NOMO-1 treated with dmso at 0.1 percent for 144 hours (cell line): ENCODE data around the gene IL4I1.

Experiments
- DNase-seq: peaks from one replicate; lab custom pipeline; 2025; ENCODE audit not compliant: unreplicated experiment; lab: John Stamatoyannopoulos, UW

The IL4I1 gene

GRCh38 chr19:49879243-49879963 lies 17.3 kb downstream of the IL4I1 start:
- peak; percentile 9 for DNase-seq

GRCh38 chr19:49878744-49879070 lies 18.0 kb downstream of the IL4I1 start:
- DNase-seq, result no peak

- DNase-seq, result peak; percentile 92
These were observed 18.6 kb downstream of the IL4I1 start for GRCh38 chr19:49877879-49878743.

- DNase-seq, result peak; percentile 98
These were observed 19.4 kb downstream of the IL4I1 start, which contains the start of the genes AKT1S1 and TBC1D17 for GRCh38 chr19:49877020-49877878. Gene AKT1S1, minus strand, starts transcription at chr19:49877355. Its CDS starts 4,060 bp downstream, at chr19:49873295. Gene TBC1D17, plus strand, starts transcription at chr19:49877702. Its CDS starts 22 bp downstream, at chr19:49877724.

GRCh38 chr19:49876422-49877019 lies 20.2 kb downstream of the IL4I1 start:
- DNase-seq, result peak; percentile 98

- DNase-seq, result no peak
These were observed 20.7 kb downstream of the IL4I1 start for GRCh38 chr19:49875857-49876421.

GRCh38 chr19:49875177-49875576 lies 21.5 kb downstream of the IL4I1 start:
- DNase-seq, result no peak

GRCh38 chr19:49874503-49875157 lies 22.1 kb downstream of the IL4I1 start:
- DNase-seq, result no peak

- no peak for DNase-seq
These were observed 22.9 kb downstream of the IL4I1 start for GRCh38 chr19:49873834-49874233.

GRCh38 chr19:49873129-49873521 lies 23.6 kb downstream of the IL4I1 start:
- no peak for DNase-seq

- DNase-seq, result no peak
These were observed 24.2 kb downstream of the IL4I1 start for GRCh38 chr19:49872245-49873128.

- DNase-seq, result no peak
These were observed 25.2 kb downstream of the IL4I1 start for GRCh38 chr19:49871349-49871985.

GRCh38 chr19:49870309-49870901 lies 26.3 kb downstream of the IL4I1 start:
- no peak for DNase-seq

- DNase-seq, result peak; percentile 99
These were observed 27.0 kb downstream of the IL4I1 start for GRCh38 chr19:49869484-49870308.

- DNase-seq, result no peak
These were observed 27.6 kb downstream of the IL4I1 start for GRCh38 chr19:49869009-49869483.

GRCh38 chr19:49866933-49867782 lies 29.5 kb downstream of the IL4I1 start, which contains the start of gene PNKP:
Gene PNKP, minus strand, starts transcription at chr19:49867576. Its CDS starts 372 bp downstream, at chr19:49867204.
- DNase-seq, result peak; percentile 95
